ENCODE results near the gene GIPC2. TPM values are rescaled to one million over a fixed set of nuclear protein-coding genes. Genes with fewer than 3 reads are reported as not detected.

The GIPC2 gene
- total and polyA plus RNA-seq, 2 of the 4 experiments (the other 2 are of a cell fraction), result 0.07 to 0.18 TPM

- H3K9ac ChIP-seq (ENCODE audit: low read depth, low read length), result no peak overlapping the region
- H3K56ac ChIP-seq (ENCODE audit: extremely low read depth, insufficient read depth, low read length), result no peak overlapping the region
- H3K23ac ChIP-seq (ENCODE audit: low read depth, low read length), result no peak overlapping the region
- ATAC-seq (ENCODE audit: low read depth) (no peak), DNase-seq (no peak)
- no TSS peak for BruUV-seq (replicated peaks)
- H3K18ac ChIP-seq (ENCODE audit: low read depth, low read length), result no peak overlapping the region
- no peak overlapping the region for H3K14ac ChIP-seq (replicated peaks; ENCODE audit: low read depth, low read length)
- H3K27me3 ChIP-seq (ENCODE audit: control insufficient read depth, insufficient read depth, low read length), result no peaks in the 10 kb centered on the region
- no peaks in the 10 kb centered on the region for H3K9me3 ChIP-seq (ENCODE audit: control insufficient read depth, insufficient read depth, low read length)
- H4K8ac ChIP-seq (ENCODE audit: low read depth in 2 of 2, low read length in 2 of 2), result no peak overlapping the region
- no peak overlapping the region for H4K5ac ChIP-seq (ENCODE audit: low read depth, low read length)
- no peaks in the 10 kb centered on the region for H4K20me1 ChIP-seq (ENCODE audit: insufficient read depth, low read length)
- H3K4me2 ChIP-seq (ENCODE audit: low read depth, low read length), result no peak overlapping the region
- no peak overlapping the region for H3K4me3 ChIP-seq (ENCODE audit: insufficient read depth, low read depth, low read length)
- no peak overlapping the region for H3K27ac ChIP-seq (ENCODE audit: insufficient read depth, low read length)
- no peaks in the 10 kb centered on the region for H3K4me1 ChIP-seq (ENCODE audit: control insufficient read depth, insufficient read depth, low read length)
- no peak overlapping the region for H2BK5ac ChIP-seq (ENCODE audit: low read depth, low read length, poor library complexity, severe bottlenecking)
- H2AK9ac ChIP-seq (replicated peaks; ENCODE audit: low read depth, low read length, poor library complexity), result no peak overlapping the region
- TF ChIP-seq CEBPB (IDR thresholded peaks at IDR 0.05; ENCODE audit: low read depth, low read length), result peak; percentile 39; the same call in 1 of the 2 replicates
- TF ChIP-seq CHD1 (IDR thresholded peaks at IDR 0.05; ENCODE audit: low read depth, low read length), result no peak
- no peak for TF ChIP-seq BHLHE40 (IDR thresholded peaks at IDR 0.05; ENCODE audit: low read depth, low read length)
- no peak for TF ChIP-seq ELK1 (IDR thresholded peaks at IDR 0.05; ENCODE audit: borderline replicate concordance, low read depth, low read length)
- TF ChIP-seq NFE2L2 (IDR thresholded peaks at IDR 0.05; ENCODE audit: low read depth, low read length), result no peak
- no peak for TF ChIP-seq CTCF (conservative IDR thresholded peaks at IDR 0.05; ENCODE audit: low read depth, low read length)
- WGBS, 2 experiments (ENCODE audit: extremely low coverage in 2 of 2, insufficient read length in 1 of 2), result no CpG with 5 or more reads among the region's 5 CpGs
- intact Hi-C loops (cut with micrococcal nuclease), result no loop called here
- H4K91ac ChIP-seq (ENCODE audit: insufficient read depth, low read depth, low read length), result no peak overlapping the region
- no peaks in the 10 kb centered on the region for H3K36me3 ChIP-seq (ENCODE audit: control insufficient read depth, insufficient read depth, low read length)
- H2AFZ ChIP-seq (replicated peaks; ENCODE audit: low read length, poor library complexity), result no peak overlapping the region
- dilution Hi-C loops (cut with HindIII; ENCODE audit: low sequenced_read_pairs, unreplicated experiment), result no loop called here
- H2BK15ac ChIP-seq (ENCODE audit: low read depth, low read length), result no peak overlapping the region
- H3K4ac ChIP-seq (ENCODE audit: low read depth, low read length), result no peak overlapping the region
- H3K79me1 ChIP-seq (ENCODE audit: low read depth in 1 of 2, low read length in 2 of 2), result no peaks in the 10 kb centered on the region
- H2BK20ac ChIP-seq (ENCODE audit: low read depth, low read length), result no peak overlapping the region
- POLR2A ChIA-PET (ENCODE audit: unreplicated experiment), result no interaction called here
- no peak overlapping the region for H2BK120ac ChIP-seq (ENCODE audit: low read depth, low read length)
- in situ Hi-C loops (cut with MboI; ENCODE audit: low sequenced_read_pairs), result loop anchor here (25.0 kb wide), 2 partner anchors 310 to 535 kb away; no protein-coding TSS in a partner anchor
- no peak overlapping the region for H2AK5ac ChIP-seq (ENCODE audit: low read depth, low read length)
- CTCF ChIA-PET, result no interaction called here
- no peaks in the 10 kb centered on the region for H3K9me1 ChIP-seq (ENCODE audit: insufficient read depth, low read length)
These were observed 76.6 kb downstream of the GIPC2 start for GRCh38 chr1:78122389-78122788.

All from IMR-90 (cell line).